Central memory CD8-positive, alpha-beta T cell (primary cell): ENCODE measurements around the gene OPTC.

Experiments used
- ATAC-seq: fragments of 150-1000 bp; cut with Tn5 transposase; replicated peaks from 2 replicates; pipeline ENCODE4 v1.10.0; 2022; ENCODE audit warnings: mild to moderate bottlenecking, moderate FRiP score, moderate number of reproducible peaks; ENCODE audit not compliant: poor library complexity, severe bottlenecking; ENCODE audit errors: extremely low read depth
- DNase-seq, 2 donors: peaks; one replicate each; pipeline ENCODE4 v3.0.0; 2021; ENCODE audit warnings: low spot score in 2 of 2
- H3K27ac Mint-ChIP-seq: one replicate; pipeline ENCODE4 v1.8.0; 2022; ENCODE audit warnings: low read depth, mild to moderate bottlenecking, moderate library complexity, mixed read lengths
- H3K27me3 Mint-ChIP-seq: one replicate; pipeline ENCODE4 v1.8.0; 2022; ENCODE audit warnings: mixed read lengths
- H3K36me3 Mint-ChIP-seq: one replicate; pipeline ENCODE4 v1.8.0; 2022; ENCODE audit warnings: mild to moderate bottlenecking, moderate library complexity, mixed read lengths; ENCODE audit not compliant: insufficient read depth
- H3K4me1 Mint-ChIP-seq: one replicate; pipeline ENCODE4 v1.8.0; 2022; ENCODE audit warnings: mixed read lengths
- H3K4me3 Mint-ChIP-seq: one replicate; pipeline ENCODE4 v1.8.0; 2022; ENCODE audit warnings: mild to moderate bottlenecking, moderate library complexity, mixed read lengths
- H3K9me3 Mint-ChIP-seq: one replicate; pipeline ENCODE4 v1.8.0; 2022; ENCODE audit warnings: mixed read lengths

Gene OPTC

DNA sequence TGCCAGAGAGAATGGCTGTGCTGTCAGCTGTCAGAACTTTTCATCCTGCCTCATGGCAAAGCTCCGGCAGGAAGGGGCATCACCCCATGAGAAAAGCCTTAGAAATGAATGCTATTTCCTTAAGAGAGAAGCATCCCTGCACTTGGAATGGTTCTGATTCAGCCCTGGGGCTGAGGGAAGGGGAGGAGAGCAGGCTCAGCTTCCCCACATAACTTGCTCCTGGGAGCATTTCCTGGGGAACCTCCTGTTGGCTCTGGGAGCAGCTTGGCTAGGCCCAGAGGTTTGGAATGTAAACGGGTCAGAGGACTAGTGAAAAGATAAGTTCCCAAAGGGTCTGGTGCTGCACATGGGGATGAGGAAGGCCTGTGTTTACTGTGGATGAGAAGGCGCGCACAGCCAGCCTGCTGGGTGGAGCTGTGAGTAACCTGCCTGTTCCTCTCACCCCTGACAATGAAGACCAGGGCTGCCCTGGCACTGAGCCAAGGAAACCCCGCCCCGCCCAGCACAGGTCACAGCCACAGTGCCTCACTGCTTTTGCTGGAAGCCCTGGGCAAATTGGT, 13.3 kb upstream of the OPTC start:
- no peak for DNase-seq
- Mint-ChIP-seq H3K27me3 (peaks cover 12% of the 10 kb centered on the region), H3K4me3 (no peak overlapping the region), H3K27ac (no peak overlapping the region), H3K9me3 (no peaks in the 10 kb centered on the region), H3K36me3 (no peaks in the 10 kb centered on the region), H3K4me1 (peaks cover 5% of the 10 kb centered on the region)
- peak; percentile 65 for ATAC-seq

DNA sequence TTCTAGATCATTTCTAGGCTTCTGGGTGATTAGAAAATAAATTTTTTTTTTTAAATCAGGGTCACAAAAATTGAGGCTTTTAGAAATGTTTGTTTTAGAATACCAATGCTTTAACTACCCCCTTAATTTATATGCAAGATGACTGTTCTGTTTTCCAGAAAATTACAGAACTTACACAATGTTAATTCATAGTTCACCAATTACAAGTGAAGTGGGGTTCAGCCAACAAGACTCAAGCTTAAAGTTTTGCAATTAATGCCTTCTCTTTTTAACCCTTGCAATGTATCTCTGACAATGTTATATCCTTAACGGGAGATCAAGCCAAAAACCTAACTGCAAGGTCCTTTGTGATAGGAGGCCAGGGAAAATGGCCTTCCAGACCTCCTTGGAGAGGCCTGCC, 12.8 kb upstream of the OPTC start:
- no peak for ATAC-seq

DNA sequence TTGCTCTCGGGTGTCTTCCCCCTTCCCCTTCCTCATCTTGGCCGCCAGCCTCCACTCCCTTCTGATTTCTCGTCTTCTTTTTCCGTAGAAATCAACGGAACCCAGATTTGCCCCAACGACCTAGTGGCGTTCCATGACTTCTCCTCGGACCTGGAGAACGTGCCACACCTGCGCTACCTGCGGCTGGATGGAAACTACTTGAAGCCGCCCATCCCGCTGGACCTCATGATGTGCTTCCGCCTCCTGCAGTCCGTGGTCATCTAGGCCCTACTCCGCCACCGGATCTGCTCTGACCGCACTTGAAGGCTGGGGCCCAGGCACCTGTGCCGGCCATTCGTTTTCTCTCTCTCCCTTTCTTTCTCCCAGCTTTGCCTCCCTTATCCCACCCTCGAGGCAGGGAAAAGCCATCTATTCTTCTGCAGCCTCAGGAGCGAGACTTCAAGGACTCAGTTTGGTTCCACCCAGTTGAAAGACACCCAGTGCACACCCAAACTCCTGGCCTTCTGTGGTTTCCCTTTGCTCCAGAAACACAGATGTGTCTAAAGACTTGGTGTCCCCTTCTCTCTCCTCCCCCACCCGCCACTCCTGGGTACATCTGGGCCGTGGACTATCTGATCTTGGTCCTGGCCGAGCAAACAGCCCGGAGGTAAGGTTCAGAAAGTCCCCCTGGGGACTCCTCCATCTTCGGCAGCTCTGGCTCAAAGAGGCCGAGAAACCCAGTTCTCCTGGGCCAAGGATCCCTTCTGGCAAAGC, 7.2 kb upstream of the OPTC start:
- no peak overlapping the region for H3K27ac Mint-ChIP-seq
- no peak for ATAC-seq
- DNase-seq = no peak
- no peaks in the 10 kb centered on the region for H3K9me3 Mint-ChIP-seq
- peaks cover 3% of the 10 kb centered on the region for H3K36me3 Mint-ChIP-seq
- H3K4me3 Mint-ChIP-seq = peak overlapping the region; percentile 79
- H3K4me1 Mint-ChIP-seq = no peaks in the 10 kb centered on the region
- H3K27me3 Mint-ChIP-seq = peaks cover 13% of the 10 kb centered on the region

More for the DNA sequence above, 12.8 kb upstream of the OPTC start:
- Mint-ChIP-seq H3K36me3 (no peaks in the 10 kb centered on the region), H3K4me3 (no peak overlapping the region), H3K9me3 (no peaks in the 10 kb centered on the region), H3K27me3 (peaks cover 6% of the 10 kb centered on the region), H3K27ac (no peak overlapping the region), H3K4me1 (peaks cover 5% of the 10 kb centered on the region)
- DNase-seq = no peak

DNA sequence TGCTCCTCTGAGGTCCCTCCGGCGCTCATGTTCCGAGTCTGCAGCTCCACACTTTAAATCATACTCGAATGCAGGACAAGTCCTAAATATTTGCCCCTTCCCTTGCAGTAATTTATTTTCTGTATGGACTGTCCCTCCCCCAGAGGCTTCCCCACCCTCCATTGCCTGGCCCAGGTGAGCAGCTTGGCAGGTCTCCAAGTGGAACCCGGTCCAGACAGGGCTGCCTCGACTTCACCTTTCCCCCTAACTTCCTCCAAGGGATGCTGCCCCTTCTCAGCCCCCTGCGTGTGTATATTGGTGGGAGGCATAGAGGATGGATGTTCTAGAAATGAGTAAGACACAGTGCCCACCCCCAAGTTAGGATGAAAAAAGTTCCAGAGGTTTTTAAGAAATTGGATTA, 5.4 kb upstream of the OPTC start:
- Mint-ChIP-seq H3K4me3 (peak overlapping the region; percentile 24), H3K27me3 (peaks cover 31% of the 10 kb centered on the region), H3K36me3 (peaks cover 3% of the 10 kb centered on the region)

GRCh38 chr1:203490607-203491006, 3.3 kb upstream of the OPTC start:
- H3K27ac Mint-ChIP-seq = no peak overlapping the region
- DNase-seq (no peak), ATAC-seq (no peak)
- no peak overlapping the region for H3K4me3 Mint-ChIP-seq
- H3K9me3 Mint-ChIP-seq = no peaks in the 10 kb centered on the region
- H3K27me3 Mint-ChIP-seq = peaks cover 38% of the 10 kb centered on the region
- H3K4me1 Mint-ChIP-seq = no peaks in the 10 kb centered on the region
- H3K36me3 Mint-ChIP-seq = peaks cover 3% of the 10 kb centered on the region

More for the DNA sequence above, 5.4 kb upstream of the OPTC start:
- Mint-ChIP-seq H3K9me3 (no peaks in the 10 kb centered on the region), H3K27ac (no peak overlapping the region), H3K4me1 (no peaks in the 10 kb centered on the region)
- DNase-seq = no peak
- no peak for ATAC-seq

DNA sequence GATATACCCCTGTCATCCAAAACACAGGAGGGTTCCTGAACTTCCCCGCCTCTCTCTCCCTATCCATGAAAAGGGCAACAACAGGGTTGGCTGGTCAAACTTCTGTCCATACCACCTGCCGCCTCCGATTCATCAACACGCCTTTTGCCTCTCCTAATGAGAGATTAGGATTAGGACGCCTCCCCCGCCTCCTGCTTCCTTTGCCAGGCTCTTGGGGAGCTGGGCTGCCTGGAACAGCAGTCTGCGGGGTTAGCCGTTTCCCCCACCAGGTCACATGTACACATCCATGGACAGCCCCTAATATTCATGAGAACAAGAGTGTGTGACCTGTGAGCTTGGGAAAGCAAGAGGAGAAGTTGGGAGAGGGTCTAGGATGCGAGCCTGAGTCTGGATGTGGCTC, 2.3 kb upstream of the OPTC start:
- H3K4me1 Mint-ChIP-seq = no peaks in the 10 kb centered on the region
- DNase-seq = no peak
- peaks cover 43% of the 10 kb centered on the region for H3K27me3 Mint-ChIP-seq

DNA sequence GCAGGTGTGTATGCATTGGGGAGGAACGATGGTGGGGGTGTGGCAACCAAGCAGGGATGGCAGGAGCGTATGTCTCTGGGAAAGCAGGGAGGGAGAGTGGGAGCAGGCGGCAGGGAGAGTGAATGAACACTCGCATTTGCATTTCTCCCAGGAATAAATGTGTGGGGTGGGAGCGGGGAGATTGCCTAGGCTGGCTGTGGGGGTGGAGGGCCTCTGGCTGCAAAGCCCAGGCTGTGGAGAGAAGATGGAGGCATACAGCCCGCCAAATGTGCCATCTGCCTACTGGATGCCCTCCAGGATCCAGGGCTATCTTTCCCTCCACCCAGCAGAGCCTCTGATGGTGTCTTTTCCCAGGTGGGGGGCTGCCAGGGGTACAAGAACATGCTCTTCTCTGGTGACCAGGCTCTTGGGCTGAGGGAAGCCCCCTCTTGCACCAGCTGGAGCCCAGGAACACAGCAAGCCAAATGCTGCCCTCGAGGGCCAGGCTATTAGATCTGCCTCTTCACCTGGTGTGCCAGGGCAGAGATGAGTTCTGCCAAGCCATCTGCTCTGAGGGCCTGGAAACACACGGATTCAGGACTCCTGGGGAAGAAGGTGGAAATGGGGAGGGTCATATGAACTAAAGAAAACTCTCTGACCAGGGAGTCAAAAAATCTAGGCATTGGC, 1.7 kb upstream of the OPTC start:
- H3K9me3 Mint-ChIP-seq = no peaks in the 10 kb centered on the region
- no peak overlapping the region for H3K4me3 Mint-ChIP-seq
- peaks cover 3% of the 10 kb centered on the region for H3K36me3 Mint-ChIP-seq
- DNase-seq = no peak
- no peak for ATAC-seq
- no peaks in the 10 kb centered on the region for H3K4me1 Mint-ChIP-seq
- no peak overlapping the region for H3K27ac Mint-ChIP-seq
- H3K27me3 Mint-ChIP-seq = peaks cover 45% of the 10 kb centered on the region

More for the DNA sequence above, 2.3 kb upstream of the OPTC start:
- Mint-ChIP-seq H3K4me3 (no peak overlapping the region), H3K9me3 (no peaks in the 10 kb centered on the region), H3K27ac (no peak overlapping the region), H3K36me3 (peaks cover 3% of the 10 kb centered on the region)
- no peak for ATAC-seq

DNA sequence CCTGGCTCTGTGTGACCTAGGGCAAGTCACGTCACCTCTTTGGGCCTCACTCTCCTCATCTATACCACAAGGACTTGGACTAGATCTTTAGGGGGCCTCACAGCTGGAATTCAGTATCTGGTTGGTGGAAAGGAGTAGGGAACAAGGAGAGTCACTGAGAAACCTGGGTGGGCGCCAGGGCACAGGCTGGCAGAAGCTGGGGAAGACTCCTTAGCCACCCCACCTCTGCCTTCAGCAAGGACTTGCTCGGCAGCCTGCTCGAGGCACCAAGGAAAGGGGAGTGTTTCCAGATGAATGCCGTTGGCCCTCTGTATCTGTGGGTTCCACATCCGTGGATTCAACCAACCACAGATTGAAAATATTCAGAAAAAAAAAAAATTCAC, 1.2 kb upstream of the OPTC start:
- ATAC-seq = no peak
- H3K27ac Mint-ChIP-seq = no peak overlapping the region
- peaks cover 3% of the 10 kb centered on the region for H3K36me3 Mint-ChIP-seq
- no peak for DNase-seq
- no peaks in the 10 kb centered on the region for H3K4me1 Mint-ChIP-seq
- H3K9me3 Mint-ChIP-seq = no peaks in the 10 kb centered on the region
- H3K27me3 Mint-ChIP-seq = peaks cover 45% of the 10 kb centered on the region
- H3K4me3 Mint-ChIP-seq = no peak overlapping the region

GRCh38 chr1:203495845-203496244, 1.9 kb downstream of the OPTC start:
- Mint-ChIP-seq H3K9me3 (no peaks in the 10 kb centered on the region), H3K4me1 (no peaks in the 10 kb centered on the region), H3K4me3 (no peak overlapping the region), H3K27ac (no peak overlapping the region), H3K36me3 (peaks cover 5% of the 10 kb centered on the region), H3K27me3 (peaks cover 41% of the 10 kb centered on the region)
- no peak for DNase-seq
- ATAC-seq = no peak

DNA sequence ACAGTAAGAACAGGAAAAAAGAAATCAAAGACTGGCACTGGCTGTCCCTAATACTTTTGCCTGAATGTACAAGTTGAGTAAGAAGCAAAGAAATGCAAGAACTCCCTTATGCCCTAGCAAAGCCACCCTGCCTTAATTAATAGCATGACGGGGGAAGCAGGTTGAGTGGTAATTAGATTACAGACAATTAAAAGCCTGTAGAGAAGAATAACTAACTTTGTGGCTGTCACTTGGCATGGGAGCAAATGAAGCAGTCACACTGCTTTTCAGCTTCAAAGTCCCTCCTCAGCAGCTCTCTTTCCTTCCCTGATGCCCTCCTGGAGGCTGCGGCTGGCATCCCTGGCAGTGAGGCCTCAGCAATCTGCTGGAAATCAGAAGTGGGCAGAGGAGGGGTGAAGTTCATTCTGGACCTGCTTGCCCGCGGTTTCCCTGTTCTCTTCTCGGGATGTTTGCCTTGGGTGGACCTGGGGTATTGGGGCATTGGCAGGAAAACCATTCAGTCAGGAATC, 3.4 kb downstream of the OPTC start:
- ATAC-seq (no peak), DNase-seq (no peak)
- Mint-ChIP-seq H3K27me3 (peaks cover 27% of the 10 kb centered on the region), H3K9me3 (no peaks in the 10 kb centered on the region), H3K4me1 (no peaks in the 10 kb centered on the region), H3K27ac (no peak overlapping the region), H3K36me3 (peaks cover 2% of the 10 kb centered on the region), H3K4me3 (no peak overlapping the region)

GRCh38 chr1:203499643-203500278, 5.8 kb downstream of the OPTC start:
- H3K27ac Mint-ChIP-seq = no peak overlapping the region
- H3K27me3 Mint-ChIP-seq = peaks cover 17% of the 10 kb centered on the region
- no peak for ATAC-seq
- peaks cover 4% of the 10 kb centered on the region for H3K4me1 Mint-ChIP-seq
- H3K9me3 Mint-ChIP-seq = no peaks in the 10 kb centered on the region
- H3K36me3 Mint-ChIP-seq = peaks cover 2% of the 10 kb centered on the region
- DNase-seq = no peak
- H3K4me3 Mint-ChIP-seq = no peak overlapping the region

DNA sequence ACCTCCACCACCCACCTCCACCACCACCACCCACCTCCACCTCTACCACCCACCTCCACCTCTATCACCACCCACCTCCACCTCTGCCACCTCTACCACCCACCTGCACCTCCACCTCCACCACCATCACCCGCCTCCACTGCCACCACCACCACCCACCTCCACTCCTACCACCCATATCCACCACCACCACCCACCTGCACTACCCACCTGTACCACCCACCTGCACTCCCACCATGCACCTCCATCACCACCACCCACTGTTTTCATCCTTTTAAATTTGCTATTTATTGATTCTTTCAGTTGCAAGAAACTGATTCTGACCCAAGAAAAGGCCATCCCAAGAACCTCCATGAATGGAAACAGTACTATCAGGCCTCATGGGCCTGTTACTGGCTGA, 6.3 kb downstream of the OPTC start:
- Mint-ChIP-seq H3K4me1 (peaks cover 6% of the 10 kb centered on the region), H3K9me3 (no peaks in the 10 kb centered on the region), H3K27me3 (peaks cover 17% of the 10 kb centered on the region), H3K27ac (peak overlapping the region; percentile 12), H3K4me3 (no peak overlapping the region), H3K36me3 (peaks cover 2% of the 10 kb centered on the region)
- no peak for DNase-seq
- no peak for ATAC-seq
